HG02840 (cell line): Measurements from ENCODE around the gene BCR.

Source experiments
- ATAC-seq: cut with Tn5 transposase; IDR thresholded peaks from one replicate; pipeline ENCODE4 v1.9.1; 2021; ENCODE audit warnings: mild to moderate bottlenecking, moderate library complexity, moderate number of reproducible peaks; ENCODE audit not compliant: unreplicated experiment, low FRiP score

The BCR gene

GRCh38 chr22:23256986-23257888 is 76.9 kb downstream of the BCR start:
- ATAC-seq = no peak

GRCh38 chr22:23257889-23258825 is 77.8 kb downstream of the BCR start:
- no peak for ATAC-seq

- ATAC-seq = no peak
Observed at GRCh38 chr22:23258826-23259170, 78.5 kb downstream of the BCR start.

- ATAC-seq = no peak
Observed at GRCh38 chr22:23259916-23260644, 79.8 kb downstream of the BCR start.

GRCh38 chr22:23260645-23261581 is 80.6 kb downstream of the BCR start:
- ATAC-seq = no peak

- no peak for ATAC-seq
Observed at GRCh38 chr22:23261900-23262450, 81.7 kb downstream of the BCR start.

- ATAC-seq = no peak
Observed at GRCh38 chr22:23262518-23263332, 82.4 kb downstream of the BCR start.

GRCh38 chr22:23263651-23264555 is 83.6 kb downstream of the BCR start:
- ATAC-seq = no peak

- ATAC-seq = no peak
Observed at GRCh38 chr22:23264610-23265367, 84.5 kb downstream of the BCR start.

GRCh38 chr22:23265368-23265700 is 85.0 kb downstream of the BCR start:
- no peak for ATAC-seq

GRCh38 chr22:23266780-23267179 is 86.5 kb downstream of the BCR start:
- no peak for ATAC-seq

GRCh38 chr22:23267226-23268043 is 87.1 kb downstream of the BCR start:
- ATAC-seq = no peak

- no peak for ATAC-seq
Observed at GRCh38 chr22:23268139-23268712, 87.9 kb downstream of the BCR start.

- ATAC-seq = no peak
Observed at GRCh38 chr22:23268877-23269276, 88.6 kb downstream of the BCR start.

GRCh38 chr22:23269441-23270211 is 89.3 kb downstream of the BCR start:
- ATAC-seq = no peak
